Trophoblast cell (in vitro differentiated cells and primary cell): ENCODE measurements around the gene FMNL2.

Source experiments
- DNase-seq, 2 donors: peaks; one replicate each; pipeline ENCODE4 v3.0.0-alpha.2; 2016
- H2AFZ ChIP-seq: 2 replicates; pipeline ENCODE4 v1.6.1; 2013; ENCODE audit warnings: low read length, moderate library complexity, mild to moderate bottlenecking; ENCODE audit not compliant: insufficient read depth, poor library complexity
- H2AK5ac ChIP-seq: 2 replicates; pipeline ENCODE4 v1.6.1; 2013; ENCODE audit warnings: mild to moderate bottlenecking, low read length
- H2BK120ac ChIP-seq: 2 replicates; pipeline ENCODE4 v1.6.1; 2013; ENCODE audit warnings: low read length, mild to moderate bottlenecking, moderate library complexity; ENCODE audit not compliant: insufficient read depth, poor library complexity
- H2BK12ac ChIP-seq: 2 replicates; pipeline ENCODE4 v1.6.1; 2013; ENCODE audit warnings: mild to moderate bottlenecking, low read length, moderate library complexity
- H2BK5ac ChIP-seq: 2 replicates; pipeline ENCODE4 v1.6.1; 2013; ENCODE audit warnings: low read length, low read depth, moderate library complexity, mild to moderate bottlenecking; ENCODE audit not compliant: poor library complexity
- H3K14ac ChIP-seq: 2 replicates; pipeline ENCODE4 v1.6.1; 2013; ENCODE audit warnings: mild to moderate bottlenecking, low read length
- H3K18ac ChIP-seq: 2 replicates; pipeline ENCODE4 v1.6.1; 2013; ENCODE audit warnings: mild to moderate bottlenecking, low read length
- H3K23ac ChIP-seq: 2 replicates; pipeline ENCODE4 v1.6.1; 2013; ENCODE audit warnings: low read length
- H3K27ac ChIP-seq: 2 replicates; pipeline ENCODE4 v1.5.1; 2013; ENCODE audit warnings: low read depth, mild to moderate bottlenecking, inconsistent platforms, low read length, moderate library complexity
- H3K27me3 ChIP-seq: 2 replicates; pipeline ENCODE4 v1.6.1; 2013; ENCODE audit warnings: inconsistent platforms, mild to moderate bottlenecking, low read length, moderate library complexity; ENCODE audit not compliant: insufficient read depth
- H3K36me3 ChIP-seq, 2 experiments: 1 replicate in 1 of 2; 2 replicates in 1 of 2; pipeline ENCODE4 v1.6.1; 2013; ENCODE audit warnings: low read length in 2 of 2, mild to moderate bottlenecking in 2 of 2, moderate library complexity in 1 of 2; ENCODE audit not compliant: insufficient read depth in 2 of 2, control insufficient read depth in 1 of 2
- H3K4ac ChIP-seq: 2 replicates; pipeline ENCODE4 v1.6.1; 2013; ENCODE audit warnings: low read depth, mild to moderate bottlenecking, low read length, moderate library complexity
- H3K4me1 ChIP-seq, 2 experiments: 1 replicate in 1 of 2; 2 replicates in 1 of 2; pipeline ENCODE4 v1.6.1; 2013; ENCODE audit warnings: low read length in 2 of 2, mild to moderate bottlenecking in 2 of 2, moderate library complexity in 1 of 2; ENCODE audit not compliant: insufficient read depth in 2 of 2, control insufficient read depth in 1 of 2
- H3K4me2 ChIP-seq: 2 replicates; pipeline ENCODE4 v1.6.1; 2013; ENCODE audit warnings: inconsistent platforms, mild to moderate bottlenecking, low read length, moderate library complexity
- H3K4me3 ChIP-seq: 2 replicates; pipeline ENCODE4 v1.5.1; 2013; ENCODE audit warnings: mild to moderate bottlenecking, low read depth, low read length, inconsistent platforms
- H3K79me1 ChIP-seq: one replicate; pipeline ENCODE4 v1.6.1; 2013; ENCODE audit warnings: low read length
- H3K79me2 ChIP-seq: 2 replicates; pipeline ENCODE4 v1.6.1; 2013; ENCODE audit warnings: low read length, mild to moderate bottlenecking; ENCODE audit not compliant: control insufficient read depth, insufficient read depth, poor library complexity
- H3K9ac ChIP-seq: 2 replicates; pipeline ENCODE4 v1.6.1; 2013; ENCODE audit warnings: mild to moderate bottlenecking, low read length
- H3K9me3 ChIP-seq: 2 replicates; pipeline ENCODE4 v1.6.1; 2013; ENCODE audit warnings: low read depth, mild to moderate bottlenecking, control low read depth, inconsistent platforms, low read length; ENCODE audit not compliant: insufficient read depth
- H4K12ac ChIP-seq: 2 replicates; pipeline ENCODE4 v1.6.1; 2013; ENCODE audit warnings: low read depth, mild to moderate bottlenecking, low read length, moderate library complexity
- H4K8ac ChIP-seq: 2 replicates; pipeline ENCODE4 v1.6.1; 2013; ENCODE audit warnings: low read depth, mild to moderate bottlenecking, low read length, moderate library complexity
- H4K91ac ChIP-seq: one replicate; pipeline ENCODE4 v1.6.1; 2013; ENCODE audit warnings: low read depth, mild to moderate bottlenecking, low read length, moderate library complexity
- WGBS: extraction: QIAGEN DNeasy Blood & Tissue Kit; methylation state at CpG from one replicate; pipeline ENCODE4 v1.1.7; 2013; ENCODE audit warnings: missing lambda C conversion rate; ENCODE audit not compliant: insufficient read length, insufficient coverage; ENCODE audit errors: extremely low coverage; 5-methylcytosine and 5-hydroxymethylcytosine counted together

The FMNL2 gene

GRCh38 chr2:152609699-152610098 is 274.7 kb downstream of the FMNL2 start:
- no peak overlapping the region for H3K23ac ChIP-seq
- no peaks in the 10 kb centered on the region for H3K79me2 ChIP-seq
- H2AFZ ChIP-seq, result no peak overlapping the region
- no peaks in the 10 kb centered on the region for H3K36me3 ChIP-seq
- H2BK120ac ChIP-seq, result no peak overlapping the region
- no peak overlapping the region for H3K4ac ChIP-seq
- no peaks in the 10 kb centered on the region for H3K79me1 ChIP-seq
- no peak overlapping the region for H3K9ac ChIP-seq
- H2AK5ac ChIP-seq, result no peak overlapping the region
- no peaks in the 10 kb centered on the region for H3K27me3 ChIP-seq
- H4K12ac ChIP-seq, result no peak overlapping the region
- no peak overlapping the region for H2BK5ac ChIP-seq
- H3K14ac ChIP-seq, result no peak overlapping the region
- no peaks in the 10 kb centered on the region for H3K9me3 ChIP-seq
- H3K18ac ChIP-seq, result no peak overlapping the region
- no peak overlapping the region for H3K4me3 ChIP-seq
- no peak overlapping the region for H4K8ac ChIP-seq
- no peak overlapping the region for H2BK12ac ChIP-seq
- no peaks in the 10 kb centered on the region for H3K4me1 ChIP-seq
- H3K27ac ChIP-seq, result no peak overlapping the region
- no CpG with 5 or more reads among the region's 1 CpG for WGBS
- no peak overlapping the region for H3K4me2 ChIP-seq
- no peak overlapping the region for H4K91ac ChIP-seq
- no peak for DNase-seq

- Histone ChIP-seq H3K27ac (no peak overlapping the region), H2BK120ac (no peak overlapping the region), H3K79me1 (no peaks in the 10 kb centered on the region), H2BK12ac (no peak overlapping the region), H3K18ac (no peak overlapping the region), H3K23ac (no peak overlapping the region), H3K79me2 (no peaks in the 10 kb centered on the region), H3K36me3 (no peaks in the 10 kb centered on the region), H3K27me3 (no peaks in the 10 kb centered on the region), H2AK5ac (no peak overlapping the region), H3K14ac (no peak overlapping the region), H3K4me3 (no peak overlapping the region), H3K4me2 (no peak overlapping the region), H2BK5ac (no peak overlapping the region), H4K91ac (no peak overlapping the region), H3K9me3 (no peaks in the 10 kb centered on the region), H2AFZ (no peak overlapping the region), H3K4ac (no peak overlapping the region), H3K9ac (no peak overlapping the region), H4K12ac (no peak overlapping the region), H4K8ac (no peak overlapping the region), H3K4me1 (no peaks in the 10 kb centered on the region)
- DNase-seq, result peak in 1 of 2 donors; percentile 43
- no CpG with 5 or more reads among the region's 5 CpGs for WGBS
Measured at GRCh38 chr2:152611458-152612231, 276.7 kb downstream of the FMNL2 start.

GRCh38 chr2:152613235-152613634 is 278.3 kb downstream of the FMNL2 start:
- Histone ChIP-seq H2AFZ (no peak overlapping the region), H4K91ac (no peak overlapping the region), H3K4me1 (no peaks in the 10 kb centered on the region), H3K79me1 (no peaks in the 10 kb centered on the region), H2BK12ac (no peak overlapping the region), H3K36me3 (peaks cover 0 to 3% of the 10 kb centered on the region in 2 experiments), H3K23ac (no peak overlapping the region), H3K27me3 (no peaks in the 10 kb centered on the region), H4K8ac (no peak overlapping the region), H2BK5ac (no peak overlapping the region), H3K27ac (no peak overlapping the region), H4K12ac (no peak overlapping the region), H3K79me2 (no peaks in the 10 kb centered on the region), H2BK120ac (no peak overlapping the region), H3K4me2 (no peak overlapping the region), H3K18ac (no peak overlapping the region), H2AK5ac (no peak overlapping the region), H3K9me3 (no peaks in the 10 kb centered on the region), H3K4ac (no peak overlapping the region), H3K9ac (no peak overlapping the region), H3K4me3 (no peak overlapping the region), H3K14ac (no peak overlapping the region)
- no peak for DNase-seq
- no CpG with 5 or more reads among the region's 2 CpGs for WGBS

- Histone ChIP-seq H2BK5ac (no peak overlapping the region), H3K27me3 (no peaks in the 10 kb centered on the region), H3K9ac (no peak overlapping the region), H3K18ac (no peak overlapping the region), H4K91ac (no peak overlapping the region), H3K79me1 (no peaks in the 10 kb centered on the region), H3K4ac (no peak overlapping the region), H3K9me3 (no peaks in the 10 kb centered on the region), H3K36me3 (peaks cover 4 to 10% of the 10 kb centered on the region in 2 experiments), H4K8ac (no peak overlapping the region), H2AFZ (no peak overlapping the region), H4K12ac (no peak overlapping the region), H2BK120ac (no peak overlapping the region), H3K4me2 (no peak overlapping the region), H3K4me1 (no peaks in the 10 kb centered on the region), H3K79me2 (no peaks in the 10 kb centered on the region), H2AK5ac (no peak overlapping the region), H3K4me3 (no peak overlapping the region), H2BK12ac (no peak overlapping the region), H3K27ac (no peak overlapping the region), H3K14ac (no peak overlapping the region), H3K23ac (no peak overlapping the region)
- DNase-seq, result peak in 1 of 2 donors; percentile 50
- WGBS, result no CpG with 5 or more reads among the region's 5 CpGs
Measured at GRCh38 chr2:152615177-152615576, 280.2 kb downstream of the FMNL2 start.
